ENCODE results near the gene PPP1R15B.

The PPP1R15B gene

DNA sequence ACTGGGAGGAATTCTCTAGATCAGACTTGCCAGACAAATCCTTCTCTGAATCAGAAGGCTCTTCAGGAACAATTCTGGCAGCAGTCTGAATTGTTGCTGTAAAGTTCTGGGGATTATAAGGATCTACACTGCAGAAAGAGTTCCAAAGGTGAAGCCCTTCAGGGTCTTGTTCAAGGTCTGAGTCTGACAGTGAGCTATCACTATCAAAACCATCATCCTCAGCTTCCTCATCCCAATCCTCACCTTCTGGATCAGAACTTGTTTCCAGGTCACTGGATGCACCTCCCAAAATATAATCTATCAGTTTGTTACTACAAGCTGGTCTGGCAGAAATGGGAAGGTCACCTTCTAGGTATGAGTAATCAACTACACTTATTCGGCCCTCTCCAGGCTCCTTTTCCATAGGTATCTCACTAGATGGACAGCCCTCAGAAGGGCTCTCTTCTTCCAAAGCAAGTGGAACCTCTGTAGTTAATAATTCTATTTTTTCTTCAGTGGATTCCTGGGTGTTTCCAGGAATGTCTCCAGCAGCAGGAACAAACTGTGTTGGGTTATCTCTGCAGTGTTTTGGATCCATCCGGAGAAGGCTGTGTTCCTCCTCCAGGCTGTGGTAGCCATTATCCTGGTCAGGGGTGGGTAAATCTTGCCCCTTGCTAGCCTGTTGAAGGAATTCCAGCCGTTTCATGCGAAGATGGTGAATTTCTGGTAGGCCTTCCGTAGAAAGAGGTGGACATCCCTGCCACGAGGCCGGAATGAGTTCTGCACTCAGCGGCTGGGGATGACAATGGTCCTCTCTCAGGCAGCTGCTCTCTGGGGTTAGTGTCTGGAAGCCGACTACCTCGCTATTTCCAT lies 1.6 kb downstream of the PPP1R15B start:
- TF ChIP-seq RAD21 (IDR thresholded peaks at IDR 0.05; ENCODE audit: low read depth) (no peak), FOXM1 (IDR thresholded peaks at IDR 0.05; ENCODE audit: borderline replicate concordance, low read depth) (no peak), YY1 (IDR thresholded peaks at IDR 0.05; ENCODE audit: low read depth) (no peak), NFIC (IDR thresholded peaks at IDR 0.05) (no peak), CREB1 (IDR thresholded peaks at IDR 0.05; ENCODE audit: low read depth) (no peak), EP300 (IDR thresholded peaks at IDR 0.05; ENCODE audit: borderline replicate concordance) (no peak), TCF12 (IDR thresholded peaks at IDR 0.05; ENCODE audit: low read depth) (no peak), CEBPB (IDR thresholded peaks at IDR 0.05) (no peak)
- TF ChIP-seq, protein P1, sequence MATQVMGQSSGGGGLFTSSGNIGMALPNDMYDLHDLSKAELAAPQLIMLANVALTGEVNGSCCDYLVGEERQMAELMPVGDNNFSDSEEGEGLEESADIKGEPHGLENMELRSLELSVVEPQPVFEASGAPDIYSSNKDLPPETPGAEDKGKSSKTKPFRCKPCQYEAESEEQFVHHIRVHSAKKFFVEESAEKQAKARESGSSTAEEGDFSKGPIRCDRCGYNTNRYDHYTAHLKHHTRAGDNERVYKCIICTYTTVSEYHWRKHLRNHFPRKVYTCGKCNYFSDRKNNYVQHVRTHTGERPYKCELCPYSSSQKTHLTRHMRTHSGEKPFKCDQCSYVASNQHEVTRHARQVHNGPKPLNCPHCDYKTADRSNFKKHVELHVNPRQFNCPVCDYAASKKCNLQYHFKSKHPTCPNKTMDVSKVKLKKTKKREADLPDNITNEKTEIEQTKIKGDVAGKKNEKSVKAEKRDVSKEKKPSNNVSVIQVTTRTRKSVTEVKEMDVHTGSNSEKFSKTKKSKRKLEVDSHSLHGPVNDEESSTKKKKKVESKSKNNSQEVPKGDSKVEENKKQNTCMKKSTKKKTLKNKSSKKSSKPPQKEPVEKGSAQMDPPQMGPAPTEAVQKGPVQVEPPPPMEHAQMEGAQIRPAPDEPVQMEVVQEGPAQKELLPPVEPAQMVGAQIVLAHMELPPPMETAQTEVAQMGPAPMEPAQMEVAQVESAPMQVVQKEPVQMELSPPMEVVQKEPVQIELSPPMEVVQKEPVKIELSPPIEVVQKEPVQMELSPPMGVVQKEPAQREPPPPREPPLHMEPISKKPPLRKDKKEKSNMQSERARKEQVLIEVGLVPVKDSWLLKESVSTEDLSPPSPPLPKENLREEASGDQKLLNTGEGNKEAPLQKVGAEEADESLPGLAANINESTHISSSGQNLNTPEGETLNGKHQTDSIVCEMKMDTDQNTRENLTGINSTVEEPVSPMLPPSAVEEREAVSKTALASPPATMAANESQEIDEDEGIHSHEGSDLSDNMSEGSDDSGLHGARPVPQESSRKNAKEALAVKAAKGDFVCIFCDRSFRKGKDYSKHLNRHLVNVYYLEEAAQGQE (IDR thresholded peaks at IDR 0.05; ENCODE audit: low read depth): no peak
- TF ChIP-seq, protein P2, sequence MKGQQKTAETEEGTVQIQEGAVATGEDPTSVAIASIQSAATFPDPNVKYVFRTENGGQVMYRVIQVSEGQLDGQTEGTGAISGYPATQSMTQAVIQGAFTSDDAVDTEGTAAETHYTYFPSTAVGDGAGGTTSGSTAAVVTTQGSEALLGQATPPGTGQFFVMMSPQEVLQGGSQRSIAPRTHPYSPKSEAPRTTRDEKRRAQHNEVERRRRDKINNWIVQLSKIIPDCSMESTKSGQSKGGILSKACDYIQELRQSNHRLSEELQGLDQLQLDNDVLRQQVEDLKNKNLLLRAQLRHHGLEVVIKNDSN (IDR thresholded peaks at IDR 0.05): no peak

DNA sequence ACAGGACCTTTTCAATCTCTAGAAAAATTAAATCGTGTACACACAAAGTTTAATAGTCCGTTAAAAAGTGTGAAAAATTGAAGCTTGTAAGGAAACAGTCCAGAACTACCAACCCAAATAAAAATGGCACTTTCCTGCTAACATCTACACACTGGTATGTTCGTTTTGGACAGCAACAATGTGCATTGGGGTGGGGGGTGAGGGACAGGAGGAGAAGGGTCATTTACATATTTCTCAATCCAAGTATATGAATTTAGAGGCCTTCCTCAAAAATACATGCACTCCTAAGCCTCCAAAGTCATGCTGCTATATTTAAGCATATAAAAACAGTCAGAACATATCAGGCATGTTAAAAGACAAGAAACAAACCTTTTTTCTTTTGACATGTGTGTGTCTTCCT lies 2.5 kb downstream of the PPP1R15B start:
- no peak for TF ChIP-seq FOXM1 (IDR thresholded peaks at IDR 0.05; ENCODE audit: borderline replicate concordance, low read depth)
- TF ChIP-seq TAF1 (IDR thresholded peaks at IDR 0.05; ENCODE audit: low read depth): no peak
- TF ChIP-seq EP300 (IDR thresholded peaks at IDR 0.05; ENCODE audit: borderline replicate concordance): no peak
- TF ChIP-seq CEBPB (IDR thresholded peaks at IDR 0.05): no peak
- TF ChIP-seq YY1 (IDR thresholded peaks at IDR 0.05; ENCODE audit: low read depth): no peak
- no peak for TF ChIP-seq ZBTB7A (IDR thresholded peaks at IDR 0.05; ENCODE audit: low read depth)
- no peak for TF ChIP-seq NFIC (IDR thresholded peaks at IDR 0.05)
- TF ChIP-seq TCF12 (IDR thresholded peaks at IDR 0.05; ENCODE audit: low read depth): no peak
- no peak for TF ChIP-seq TEAD4 (IDR thresholded peaks at IDR 0.05)
- TF ChIP-seq, protein P1 (IDR thresholded peaks at IDR 0.05; ENCODE audit: low read depth): no peak
- no peak for TF ChIP-seq CREB1 (IDR thresholded peaks at IDR 0.05; ENCODE audit: low read depth)

DNA sequence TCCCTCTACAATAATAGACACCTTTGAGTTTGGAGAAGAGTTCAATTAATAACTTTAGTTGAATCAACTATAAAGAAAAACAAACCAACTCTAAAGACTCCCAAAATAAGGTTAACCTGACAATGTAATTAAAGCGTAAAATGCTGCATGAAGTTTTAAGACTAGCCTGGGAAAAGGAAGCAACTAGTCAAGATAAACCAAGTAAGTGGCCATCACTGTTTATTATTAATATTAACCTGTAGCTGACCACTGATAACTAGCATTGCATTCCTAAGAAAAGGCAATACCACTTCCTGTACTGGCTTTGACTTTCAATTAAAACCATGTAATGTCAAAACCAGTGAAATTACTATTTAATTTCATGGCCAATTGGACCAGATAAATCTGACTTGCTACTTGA lies 3.0 kb downstream of the PPP1R15B start:
- TF ChIP-seq, protein P1 (IDR thresholded peaks at IDR 0.05; ENCODE audit: low read depth): no peak
- TF ChIP-seq ZBTB7A (IDR thresholded peaks at IDR 0.05; ENCODE audit: low read depth) (no peak), TEAD4 (IDR thresholded peaks at IDR 0.05) (no peak), EGR1 (IDR thresholded peaks at IDR 0.05) (no peak), RAD21 (IDR thresholded peaks at IDR 0.05; ENCODE audit: low read depth) (no peak), NFIC (IDR thresholded peaks at IDR 0.05) (no peak), TAF1 (IDR thresholded peaks at IDR 0.05; ENCODE audit: low read depth) (no peak), EP300 (IDR thresholded peaks at IDR 0.05; ENCODE audit: borderline replicate concordance) (no peak), YY1 (IDR thresholded peaks at IDR 0.05; ENCODE audit: low read depth) (no peak), CREB1 (IDR thresholded peaks at IDR 0.05; ENCODE audit: low read depth) (no peak), CEBPB (IDR thresholded peaks at IDR 0.05) (no peak), TCF12 (IDR thresholded peaks at IDR 0.05; ENCODE audit: low read depth) (no peak), FOXM1 (IDR thresholded peaks at IDR 0.05; ENCODE audit: borderline replicate concordance, low read depth) (no peak)
- TF ChIP-seq, protein P3, sequence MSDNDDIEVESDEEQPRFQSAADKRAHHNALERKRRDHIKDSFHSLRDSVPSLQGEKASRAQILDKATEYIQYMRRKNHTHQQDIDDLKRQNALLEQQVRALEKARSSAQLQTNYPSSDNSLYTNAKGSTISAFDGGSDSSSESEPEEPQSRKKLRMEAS (IDR thresholded peaks at IDR 0.05): no peak

DNA sequence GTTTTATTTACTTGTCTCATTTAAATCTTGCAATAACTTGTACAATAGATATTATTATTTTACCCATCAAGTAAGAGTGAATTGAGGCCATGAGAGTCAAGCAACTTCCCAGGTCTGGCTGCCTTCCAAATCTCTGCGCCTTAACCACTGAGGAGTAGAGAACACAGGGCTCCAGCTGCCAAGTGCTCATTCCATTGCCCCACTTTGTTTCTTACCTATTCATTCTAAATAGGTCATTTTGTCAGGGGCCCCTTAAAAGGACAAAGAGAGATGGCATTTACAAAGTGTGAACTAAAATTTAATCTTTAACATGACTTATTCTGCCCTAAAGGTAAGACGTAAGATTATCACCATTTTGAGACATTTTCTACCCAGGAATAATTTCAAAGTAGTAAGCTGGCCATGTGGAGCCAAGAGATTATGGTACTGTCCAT lies 3.5 kb downstream of the PPP1R15B start:
- TF ChIP-seq NFIC (IDR thresholded peaks at IDR 0.05) (peak; percentile 67), RAD21 (IDR thresholded peaks at IDR 0.05; ENCODE audit: low read depth) (no peak), EP300 (IDR thresholded peaks at IDR 0.05; ENCODE audit: borderline replicate concordance) (no peak)
- TF ChIP-seq, protein P3 (IDR thresholded peaks at IDR 0.05): no peak

Data from Ishikawa (cell line).